ENCODE data around the gene HSPA1L.
"Not testable (repeated sequence)": the region's sequence is repeated elsewhere in the genome, so short reads cannot be mapped to it uniquely, and the experiment has no call there.

HSPA1L gene

DNA sequence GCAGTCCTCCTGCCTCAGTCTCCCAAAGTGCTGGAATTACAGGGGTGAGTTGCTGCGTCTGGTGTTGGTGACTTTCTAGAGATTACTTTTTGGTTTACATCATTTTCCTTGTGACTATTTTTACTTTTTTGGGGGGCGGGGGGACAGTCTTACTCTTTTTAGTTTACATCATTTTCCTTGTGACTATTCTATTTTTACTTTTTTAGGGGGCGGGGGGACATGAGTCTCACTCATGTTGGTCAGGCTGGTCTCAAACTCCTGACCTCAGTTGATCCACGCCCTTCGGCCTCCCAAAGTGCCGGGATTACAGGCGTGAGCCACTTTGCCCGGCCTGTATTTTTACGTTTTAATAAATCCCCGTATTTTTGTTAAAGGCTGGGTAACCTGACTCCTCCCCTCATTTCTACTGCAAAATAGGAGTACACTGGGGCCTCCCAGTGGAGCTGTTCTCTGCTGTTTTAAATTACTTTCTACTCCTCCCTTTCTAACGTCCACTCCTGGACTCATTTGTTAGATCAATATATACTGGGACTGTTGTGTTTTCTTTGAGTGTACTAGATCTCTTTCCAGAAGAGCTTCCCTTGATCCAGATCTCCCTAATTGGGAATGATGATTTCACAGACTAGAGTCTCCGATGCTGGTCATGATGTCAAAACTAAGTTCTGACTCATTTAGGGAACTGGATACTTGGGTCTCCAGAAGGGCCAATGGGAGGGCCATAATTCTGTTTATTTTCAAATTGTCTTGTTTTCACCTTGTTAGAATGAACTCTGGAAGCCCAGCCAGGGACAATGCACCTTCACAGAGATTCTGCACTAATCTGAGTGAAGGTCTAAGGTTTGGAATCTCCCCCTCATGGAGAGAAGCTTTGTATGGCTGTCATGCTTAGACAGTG lies 21.6 kb upstream of the HSPA1L start:
- DNase-seq, result no peak

- DNase-seq, result no peak
These were observed 21.0 kb upstream of the HSPA1L start for GRCh38 chr6:31836047-31836473.

DNA sequence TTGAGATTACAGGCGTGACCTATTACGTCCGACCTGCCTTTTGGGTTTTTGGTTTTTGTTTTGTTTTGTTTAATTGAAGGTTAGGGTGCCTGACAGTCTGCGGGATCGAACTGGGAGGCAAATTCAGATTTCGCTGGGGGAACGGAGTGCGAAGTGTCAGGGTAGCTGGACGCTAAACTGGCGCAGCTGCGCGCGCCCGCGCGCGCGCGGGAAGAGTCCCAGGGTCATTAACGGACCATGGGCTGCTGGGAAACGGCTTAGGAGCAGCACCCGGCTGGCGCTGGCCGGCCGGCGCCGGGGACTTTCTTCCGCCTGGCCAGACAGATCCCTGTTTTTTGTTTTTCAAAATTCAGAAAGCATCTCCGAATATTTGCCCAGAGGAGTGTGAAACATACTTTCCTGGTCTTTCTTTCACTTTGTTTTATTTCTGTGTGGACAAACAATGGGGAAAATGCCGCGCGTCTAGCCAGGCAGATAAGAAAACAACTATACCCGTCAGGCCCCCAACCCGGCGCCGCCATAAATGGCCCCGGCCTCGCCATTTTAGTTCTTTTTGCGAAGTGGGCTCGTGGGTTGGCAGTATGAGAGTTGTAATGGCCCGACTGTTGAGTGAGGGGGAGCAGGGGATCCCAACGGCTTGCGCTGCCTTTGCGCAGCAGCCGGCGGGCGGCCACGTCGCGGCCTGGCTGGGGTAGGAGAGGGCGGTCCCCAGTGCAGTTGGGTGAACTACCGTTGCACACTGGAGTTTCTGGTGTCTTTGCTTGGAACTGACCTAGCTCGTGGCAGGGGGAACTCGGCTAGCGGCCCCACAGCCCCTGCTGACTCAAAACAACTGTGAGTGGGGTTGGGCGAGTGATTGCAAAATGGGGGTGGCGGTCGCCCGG lies 19.5 kb upstream of the HSPA1L start:
- peak; percentile 86 to 92 for DNase-seq

- DNase-seq, result no peak
These were observed 16.5 kb upstream of the HSPA1L start for GRCh38 chr6:31831350-31832215.

DNA sequence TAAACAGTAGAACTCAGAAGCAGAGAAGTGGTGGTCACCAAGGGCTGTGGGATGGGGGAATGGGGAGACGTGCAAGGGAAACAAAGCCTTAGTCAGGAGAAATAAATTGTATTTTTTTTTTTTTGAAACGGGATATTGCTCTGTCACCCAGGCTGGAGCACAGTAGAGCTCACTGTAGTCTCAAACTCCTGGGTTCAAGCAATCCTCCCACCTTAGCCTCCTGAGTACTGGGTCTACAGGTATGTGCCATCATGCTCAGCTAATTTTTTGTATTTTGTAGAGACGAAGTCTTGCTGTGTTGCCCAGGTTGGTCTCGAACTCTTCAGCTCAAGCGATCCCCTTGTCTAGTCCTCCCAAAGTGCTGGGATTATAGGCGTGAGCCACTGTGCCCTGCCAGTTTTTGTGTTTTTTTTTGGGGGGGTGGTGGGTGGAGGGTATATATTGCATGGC lies 15.8 kb upstream of the HSPA1L start:
- DNase-seq, result no peak

DNA sequence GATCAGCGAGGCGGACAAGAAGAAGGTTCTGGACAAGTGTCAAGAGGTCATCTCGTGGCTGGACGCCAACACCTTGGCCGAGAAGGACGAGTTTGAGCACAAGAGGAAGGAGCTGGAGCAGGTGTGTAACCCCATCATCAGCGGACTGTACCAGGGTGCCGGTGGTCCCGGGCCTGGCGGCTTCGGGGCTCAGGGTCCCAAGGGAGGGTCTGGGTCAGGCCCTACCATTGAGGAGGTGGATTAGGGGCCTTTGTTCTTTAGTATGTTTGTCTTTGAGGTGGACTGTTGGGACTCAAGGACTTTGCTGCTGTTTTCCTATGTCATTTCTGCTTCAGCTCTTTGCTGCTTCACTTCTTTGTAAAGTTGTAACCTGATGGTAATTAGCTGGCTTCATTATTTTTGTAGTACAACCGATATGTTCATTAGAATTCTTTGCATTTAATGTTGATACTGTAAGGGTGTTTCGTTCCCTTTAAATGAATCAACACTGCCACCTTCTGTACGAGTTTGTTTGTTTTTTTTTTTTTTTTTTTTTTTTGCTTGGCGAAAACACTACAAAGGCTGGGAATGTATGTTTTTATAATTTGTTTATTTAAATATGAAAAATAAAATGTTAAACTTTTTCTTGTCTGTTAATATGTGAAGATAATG lies 14.7 kb upstream of the HSPA1L start:
- peak; percentile 19 to 60 for DNase-seq

GRCh38 chr6:31827286-31828079 lies 12.4 kb upstream of the HSPA1L start, which contains the start of gene HSPA1B:
Gene HSPA1B, plus strand, starts transcription at chr6:31827738. Its CDS starts 213 bp downstream, at chr6:31827951.
- peak; percentile 99 for DNase-seq

DNA sequence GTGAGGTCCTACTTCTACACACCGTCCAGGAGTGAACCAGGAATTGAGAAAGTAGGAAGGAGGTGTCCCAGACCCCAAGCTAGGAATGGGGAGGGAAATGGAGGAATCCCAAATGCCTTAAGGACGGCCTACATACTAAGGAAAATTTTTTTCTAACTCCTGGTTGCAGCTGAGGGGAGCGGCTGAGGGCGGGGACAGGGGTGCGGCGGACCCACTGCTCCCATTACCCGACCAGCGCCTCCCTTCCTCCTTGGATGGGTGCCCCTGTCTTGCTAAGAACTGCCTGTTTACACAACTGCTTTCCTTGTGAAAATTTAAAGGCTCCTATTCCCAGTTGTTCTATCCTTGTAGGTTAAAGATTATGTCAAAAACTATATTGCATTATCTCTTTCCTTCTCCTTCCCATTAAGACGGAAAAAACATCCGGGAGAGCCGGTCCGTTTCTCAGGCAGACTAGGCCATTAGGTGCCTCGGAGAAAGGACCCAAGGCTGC lies 11.8 kb upstream of the HSPA1L start:
- peak in 1 of 2 experiments; percentile 83 for DNase-seq

DNA sequence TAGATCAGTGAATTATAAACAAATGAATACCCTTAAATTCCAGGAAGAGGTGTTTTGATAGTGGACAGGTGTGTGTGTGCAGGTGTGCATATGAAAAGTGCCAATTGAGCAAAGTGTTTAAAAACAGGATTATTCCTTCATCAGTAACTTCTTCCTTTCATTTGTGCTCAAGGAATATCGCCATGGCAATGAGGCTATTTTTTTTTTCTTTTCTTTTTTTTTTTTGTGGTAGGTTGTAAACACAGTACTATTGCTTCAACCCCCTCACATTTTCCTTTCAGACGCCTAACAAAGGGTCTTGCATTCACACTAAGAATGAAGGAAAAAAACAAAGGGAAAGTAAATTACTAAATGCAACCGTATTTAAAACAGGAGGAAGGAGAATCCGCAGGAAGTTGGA lies 10.5 kb upstream of the HSPA1L start:
- no peak for DNase-seq

DNA sequence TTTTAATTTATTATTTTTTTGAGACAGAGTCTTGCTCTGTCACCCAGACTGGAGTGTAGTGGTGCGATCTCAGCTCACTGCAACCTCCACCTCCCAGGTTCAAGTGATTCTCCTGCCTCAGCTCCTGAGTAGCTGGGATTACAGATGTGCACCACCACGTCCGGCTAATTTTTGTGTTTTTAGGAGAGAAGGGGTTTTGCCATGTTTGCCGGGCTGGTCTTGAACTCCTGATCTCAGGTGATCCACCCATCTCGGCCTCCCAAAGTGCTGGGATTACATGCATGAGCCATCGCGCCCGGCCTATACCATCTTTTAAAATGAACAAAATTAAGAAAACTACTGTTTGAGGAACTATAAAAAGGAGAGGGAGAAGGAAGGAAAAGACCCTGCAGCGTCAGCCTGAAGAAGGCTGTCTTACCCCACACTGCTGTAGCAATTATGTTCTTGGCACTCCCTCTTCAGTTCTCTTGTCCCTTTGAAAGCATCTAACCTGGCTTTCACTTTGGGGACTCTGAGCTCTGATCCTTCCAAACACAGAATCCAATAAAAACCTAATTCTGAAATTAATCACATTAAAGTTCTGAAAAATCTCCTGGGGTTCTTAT lies 8.6 kb upstream of the HSPA1L start:
- not testable (repeated sequence) for DNase-seq

GRCh38 chr6:31822036-31822821 lies 7.1 kb upstream of the HSPA1L start:
- DNase-seq, result no peak

DNA sequence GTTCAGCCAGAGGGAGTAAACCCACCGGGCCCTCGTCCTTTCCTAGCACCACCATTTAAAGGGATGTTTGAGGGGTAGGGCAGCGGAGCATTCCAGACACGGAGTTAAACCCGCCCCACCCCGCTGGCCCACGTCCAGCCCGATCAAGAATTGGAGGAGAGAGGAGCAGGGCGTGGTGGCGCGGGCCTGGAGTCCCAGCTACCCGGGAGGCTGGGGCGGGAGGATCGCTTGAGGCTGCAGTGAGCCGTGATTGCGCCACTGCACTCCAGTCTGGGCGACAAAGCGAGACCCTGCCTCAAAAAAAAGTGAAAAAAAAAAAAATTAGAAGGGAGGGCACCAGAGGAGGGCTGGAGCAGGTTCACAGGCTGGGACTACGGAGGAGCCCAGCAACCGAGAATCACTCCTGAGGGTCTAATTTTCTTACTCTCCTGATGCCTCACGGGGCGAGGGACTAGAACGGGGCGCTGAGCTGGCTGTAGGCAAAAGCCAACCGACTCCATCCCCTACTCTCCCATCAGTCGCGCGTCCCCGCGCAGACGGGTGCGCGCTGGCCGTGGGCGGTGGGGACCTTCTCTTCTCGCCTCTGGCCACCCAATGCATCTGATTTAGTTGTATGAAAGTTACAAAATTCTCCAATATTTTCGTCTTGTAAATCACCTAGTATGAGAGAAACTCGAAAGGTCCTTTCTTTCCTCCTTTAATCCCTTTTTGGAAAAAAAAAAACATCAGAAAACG lies 6.4 kb upstream of the HSPA1L start:
- no peak for DNase-seq

DNA sequence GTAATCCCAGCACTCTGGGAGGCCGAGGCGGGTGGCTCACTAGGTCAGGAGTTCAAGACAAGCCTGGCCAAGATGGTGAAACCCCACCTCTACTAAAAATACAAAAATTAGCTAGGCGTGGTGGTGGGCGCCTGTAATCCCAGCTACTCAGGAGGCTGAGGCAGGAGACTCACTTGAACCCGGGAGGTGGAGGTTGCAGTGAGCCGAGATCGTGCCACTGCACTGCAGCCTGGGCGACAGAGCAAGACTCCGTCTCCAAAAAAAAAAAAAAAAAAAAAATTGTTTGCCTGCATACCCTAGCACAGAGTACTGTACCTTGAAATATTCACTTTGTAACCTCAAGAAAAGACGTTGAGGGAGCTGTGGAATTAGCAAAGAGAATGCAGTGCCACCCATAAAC lies 5.3 kb upstream of the HSPA1L start:
- not testable (repeated sequence) for DNase-seq

DNA sequence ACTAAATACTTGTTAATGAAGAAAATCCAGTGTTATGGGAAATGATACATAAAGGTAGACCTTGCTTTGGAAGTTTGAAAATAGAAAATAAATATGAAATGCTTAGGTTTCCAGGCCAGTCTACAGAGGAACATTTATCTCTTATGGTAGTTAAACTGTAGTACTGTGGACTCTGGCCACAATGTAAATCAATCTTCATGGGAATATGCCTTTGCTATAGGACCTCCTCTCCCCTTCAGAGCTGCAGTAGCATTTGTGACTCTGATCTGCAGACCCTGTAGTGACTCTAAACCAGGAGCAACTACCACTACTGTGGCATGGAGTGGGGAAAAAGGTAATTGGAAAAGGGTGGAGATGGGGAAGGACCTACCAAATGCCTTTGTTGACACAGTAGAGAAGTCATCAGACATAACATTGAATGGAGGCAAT lies 4.8 kb upstream of the HSPA1L start:
- DNase-seq, result no peak

DNA sequence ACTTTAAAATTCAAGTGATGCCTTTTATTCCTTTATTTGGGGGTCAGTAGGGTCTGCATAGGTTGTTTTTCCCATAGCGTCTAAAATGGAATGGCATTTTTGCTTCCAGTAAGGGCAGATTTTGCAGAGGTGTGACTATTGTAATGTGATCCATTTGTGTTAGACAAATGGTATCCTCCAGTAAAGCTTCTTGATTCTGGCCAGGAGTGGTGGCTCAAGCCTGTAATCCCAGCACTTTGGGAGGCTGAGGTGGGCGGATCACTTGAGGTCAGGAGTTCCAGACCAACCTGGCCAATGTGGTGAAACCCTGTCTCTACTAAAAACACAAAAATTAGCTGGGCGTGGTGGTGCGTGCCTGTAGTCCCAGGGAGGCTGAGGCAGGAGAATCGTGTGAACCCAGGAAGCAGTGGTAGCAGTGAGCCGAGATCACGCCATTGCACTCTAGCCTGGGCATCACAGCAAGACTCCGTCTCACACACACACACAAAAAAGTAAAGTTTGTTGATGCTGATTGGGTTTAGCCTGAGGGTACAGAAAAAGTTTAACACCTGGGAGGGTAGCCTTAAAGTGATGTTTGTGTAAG lies 2.9 kb upstream of the HSPA1L start:
- not testable (repeated sequence) for DNase-seq

DNA sequence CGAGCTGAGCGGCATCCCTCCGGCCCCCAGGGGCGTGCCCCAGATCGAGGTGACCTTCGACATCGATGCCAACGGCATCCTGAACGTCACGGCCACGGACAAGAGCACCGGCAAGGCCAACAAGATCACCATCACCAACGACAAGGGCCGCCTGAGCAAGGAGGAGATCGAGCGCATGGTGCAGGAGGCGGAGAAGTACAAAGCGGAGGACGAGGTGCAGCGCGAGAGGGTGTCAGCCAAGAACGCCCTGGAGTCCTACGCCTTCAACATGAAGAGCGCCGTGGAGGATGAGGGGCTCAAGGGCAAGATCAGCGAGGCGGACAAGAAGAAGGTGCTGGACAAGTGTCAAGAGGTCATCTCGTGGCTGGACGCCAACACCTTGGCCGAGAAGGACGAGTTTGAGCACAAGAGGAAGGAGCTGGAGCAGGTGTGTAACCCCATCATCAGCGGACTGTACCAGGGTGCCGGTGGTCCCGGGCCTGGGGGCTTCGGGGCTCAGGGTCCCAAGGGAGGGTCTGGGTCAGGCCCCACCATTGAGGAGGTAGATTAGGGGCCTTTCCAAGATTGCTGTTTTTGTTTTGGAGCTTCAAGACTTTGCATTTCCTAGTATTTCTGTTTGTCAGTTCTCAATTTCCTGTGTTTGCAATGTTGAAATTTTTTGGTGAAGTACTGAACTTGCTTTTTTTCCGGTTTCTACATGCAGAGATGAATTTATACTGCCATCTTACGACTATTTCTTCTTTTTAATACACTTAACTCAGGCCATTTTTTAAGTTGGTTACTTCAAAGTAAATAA lies 2.2 kb upstream of the HSPA1L start:
- DNase-seq, result not testable (repeated sequence)

DNA sequence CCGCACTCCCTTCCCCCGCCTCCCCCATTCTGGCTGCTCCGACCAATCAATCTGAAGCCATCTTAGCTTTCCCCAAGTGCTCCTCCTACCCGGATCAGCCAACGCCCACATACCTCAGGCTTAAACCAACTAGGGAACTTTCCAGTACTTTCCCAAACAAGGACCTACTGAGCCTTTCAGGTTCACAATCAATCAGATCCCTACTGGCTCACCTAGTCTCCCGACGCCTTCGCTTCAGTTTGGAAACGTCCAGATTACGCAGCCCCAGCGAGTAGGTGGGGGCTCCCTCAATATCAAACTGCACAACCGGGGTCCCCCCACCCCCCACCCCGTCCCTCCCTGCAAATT lies 432 bp downstream of the HSPA1L start:
- peak; percentile 60 to 81 for DNase-seq

- no peak for DNase-seq
These were observed 1.6 kb downstream of the HSPA1L start for GRCh38 chr6:31813465-31813849.
